GM12873 (cell line): ENCODE data around the gene STARD13.

Experiments
- CTCF ChIP-seq: IDR thresholded peaks from 2 replicates; pipeline ENCODE4 v1.5.1; 2012; ENCODE audit warnings: low read depth, mild to moderate bottlenecking, moderate library complexity, low read length, control low read depth; ENCODE audit not compliant: insufficient read depth; ENCODE audit errors: missing control alignments

The STARD13 gene

GRCh38 chr13:33150662-33151061 lies 134.9 kb downstream of the STARD13 start:
- no peak for TF ChIP-seq CTCF

- TF ChIP-seq CTCF, result no peak
These were observed 135.4 kb downstream of the STARD13 start for GRCh38 chr13:33150126-33150525.

GRCh38 chr13:33147832-33148231 lies 137.7 kb downstream of the STARD13 start:
- TF ChIP-seq CTCF, result no peak

- no peak for TF ChIP-seq CTCF
These were observed 138.5 kb downstream of the STARD13 start for GRCh38 chr13:33146843-33147611.

- no peak for TF ChIP-seq CTCF
These were observed 139.9 kb downstream of the STARD13 start for GRCh38 chr13:33145667-33146066.

GRCh38 chr13:33144358-33144784 lies 141.2 kb downstream of the STARD13 start:
- no peak for TF ChIP-seq CTCF

GRCh38 chr13:33139780-33140535 lies 145.6 kb downstream of the STARD13 start:
- no peak for TF ChIP-seq CTCF
